ENCODE results near the gene KLHL6.

Gene KLHL6

DNA sequence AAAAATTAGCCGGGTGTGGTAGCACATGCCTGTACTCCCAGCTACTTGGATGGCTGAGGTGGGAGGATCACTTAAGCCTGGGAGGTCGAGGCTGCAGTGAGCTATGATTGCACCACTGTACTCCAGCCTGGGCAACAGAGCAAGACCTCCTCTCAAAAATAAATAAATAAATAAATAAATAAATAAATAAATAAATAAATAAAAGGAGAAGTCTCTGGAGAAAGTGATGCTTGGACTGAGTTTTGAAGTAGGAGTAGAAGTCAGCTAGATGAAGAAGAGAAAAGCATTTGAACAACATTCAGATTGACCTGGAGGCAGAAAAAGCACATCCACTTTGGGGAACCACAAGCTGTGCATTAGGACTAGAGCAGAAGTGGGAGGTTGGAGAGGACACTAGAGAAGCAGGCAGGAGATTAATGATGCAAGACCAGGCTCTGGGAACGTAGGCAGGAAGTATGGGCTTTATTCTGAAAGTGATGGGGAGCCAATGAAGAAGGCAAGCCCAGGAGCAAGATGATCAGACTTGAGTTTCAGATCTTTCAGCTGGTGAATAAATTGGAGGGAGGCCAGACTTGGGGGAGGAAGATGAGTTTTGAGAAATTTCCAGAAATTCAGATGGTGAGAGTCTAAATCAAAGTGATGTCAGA is 48.7 kb downstream of the KLHL6 start:
- no peak for DNase-seq (ENCODE audit: low read depth)

DNA sequence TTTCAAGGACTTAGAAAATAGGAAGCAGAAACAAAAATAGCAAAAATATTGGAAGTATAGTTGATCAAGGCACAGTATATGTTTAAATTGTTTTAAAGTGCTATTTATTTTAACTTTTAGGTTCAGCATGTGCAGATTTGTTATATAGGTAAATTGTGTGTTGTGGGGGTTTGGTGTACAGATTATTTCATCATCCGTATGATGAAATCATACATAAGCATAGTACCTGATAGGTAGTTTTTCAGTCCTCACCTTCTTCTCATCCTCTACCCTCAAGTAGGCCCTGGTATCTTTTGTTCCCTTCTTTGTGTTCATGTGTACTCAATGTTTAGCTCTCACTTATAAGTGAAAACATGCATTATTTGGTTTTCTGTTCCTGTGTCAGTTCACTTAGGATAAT is 50.9 kb downstream of the KLHL6 start:
- no peak for DNase-seq (ENCODE audit: low read depth)

GRCh38 chr3:183503746-183504145 is 51.8 kb downstream of the KLHL6 start:
- no peak for DNase-seq (ENCODE audit: low read depth)

- no peak for DNase-seq (ENCODE audit: low read depth)
Observed at GRCh38 chr3:183502237-183503181, 53.0 kb downstream of the KLHL6 start.

DNA sequence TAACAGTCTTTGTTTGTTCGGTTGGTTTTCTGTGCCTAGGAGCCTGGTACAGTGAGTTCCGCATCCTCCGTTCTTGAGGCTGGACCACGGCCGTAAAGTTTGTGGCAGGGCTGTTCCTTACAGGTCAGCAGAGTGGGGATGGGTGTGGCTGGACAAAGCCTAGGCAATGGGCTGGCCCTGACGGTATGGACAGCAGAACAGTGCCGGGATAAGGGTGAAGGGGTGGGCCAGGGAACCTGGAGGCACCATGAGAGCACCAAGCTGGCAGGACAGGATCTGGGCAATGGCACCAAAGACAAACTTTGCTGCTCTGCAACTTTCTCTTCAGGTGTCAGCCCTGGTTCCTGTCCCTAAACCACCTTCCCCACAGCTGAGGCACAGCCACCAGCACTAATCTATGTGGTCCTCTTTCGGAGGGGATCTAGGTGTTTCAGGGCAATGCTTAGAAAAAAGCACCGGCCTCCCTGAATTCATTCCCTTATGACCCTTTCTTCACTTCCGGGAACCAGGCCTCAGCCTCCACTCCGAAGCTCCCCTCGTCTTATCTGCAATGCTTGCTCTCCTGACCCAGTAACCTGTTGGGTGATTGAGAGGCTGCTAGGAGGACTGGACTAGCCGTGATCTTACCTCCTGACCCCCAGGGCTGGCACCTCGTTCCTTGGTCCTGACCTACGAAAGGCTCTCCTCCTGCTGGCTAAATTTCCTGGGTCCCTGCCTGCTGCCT is 54.4 kb downstream of the KLHL6 start:
- DNase-seq (ENCODE audit: low read depth) = no peak

GRCh38 chr3:183500319-183500718 is 55.2 kb downstream of the KLHL6 start:
- no peak for DNase-seq (ENCODE audit: low read depth)

- DNase-seq (ENCODE audit: low read depth) = no peak
Observed at GRCh38 chr3:183498634-183499033, 56.9 kb downstream of the KLHL6 start.

GRCh38 chr3:183497313-183497712 is 58.2 kb downstream of the KLHL6 start:
- no peak for DNase-seq (ENCODE audit: low read depth)

DNA sequence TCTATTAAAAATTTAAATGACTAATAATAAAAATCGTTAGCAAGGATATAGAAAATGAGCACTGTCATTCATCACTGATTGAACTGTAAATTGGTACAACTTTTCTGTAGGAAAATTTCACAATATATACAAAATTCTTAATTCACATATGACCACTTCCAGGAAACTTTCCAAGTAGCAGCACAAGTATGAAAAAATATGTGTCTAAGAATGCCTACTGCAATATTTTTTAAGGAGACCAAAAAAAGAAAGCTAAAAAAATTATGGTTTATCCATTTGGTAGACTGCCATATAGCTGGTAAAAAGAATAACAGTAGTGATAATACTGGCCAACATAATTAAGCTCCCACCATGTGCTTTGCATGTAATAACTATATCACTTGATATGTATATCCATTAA is 59.2 kb downstream of the KLHL6 start:
- no peak for DNase-seq (ENCODE audit: low read depth)

- no peak for DNase-seq (ENCODE audit: low read depth)
Observed at GRCh38 chr3:183494341-183494740, 61.2 kb downstream of the KLHL6 start.

DNA sequence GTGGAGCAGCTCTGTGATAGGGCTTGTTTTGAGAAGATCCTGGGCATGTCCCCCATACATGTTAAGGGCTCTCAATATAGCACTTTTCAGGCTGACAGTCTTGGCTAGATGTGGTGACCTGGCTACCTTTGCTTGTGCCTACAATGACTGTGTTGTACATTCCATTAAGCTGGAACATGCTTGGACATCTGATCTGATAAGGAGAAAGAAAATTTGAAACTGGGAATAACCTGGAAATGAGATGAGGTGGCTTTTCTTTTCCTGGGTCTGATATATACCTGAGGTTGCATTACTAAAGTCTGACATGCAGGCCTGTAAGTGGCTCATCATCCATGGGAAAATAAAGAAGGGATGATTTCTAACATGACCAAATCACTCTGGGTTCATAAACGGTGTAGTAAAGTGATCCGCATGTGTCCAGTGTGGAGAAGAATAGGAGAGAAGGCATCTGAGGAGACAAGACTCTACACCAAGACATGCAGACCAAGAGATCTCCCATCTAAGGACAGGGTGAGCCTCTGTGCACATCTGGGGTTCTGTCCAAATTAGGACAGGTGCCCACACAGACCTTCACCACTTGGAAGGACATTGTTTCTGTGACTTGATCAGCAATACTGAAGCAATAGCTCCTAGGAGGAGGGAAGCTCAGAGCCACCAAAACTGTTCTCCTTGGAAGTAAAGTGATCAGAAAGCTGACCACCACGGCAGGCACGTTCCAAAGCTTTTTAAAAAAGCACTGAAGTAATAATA is 62.0 kb downstream of the KLHL6 start:
- DNase-seq (ENCODE audit: low read depth) = no peak

DNA sequence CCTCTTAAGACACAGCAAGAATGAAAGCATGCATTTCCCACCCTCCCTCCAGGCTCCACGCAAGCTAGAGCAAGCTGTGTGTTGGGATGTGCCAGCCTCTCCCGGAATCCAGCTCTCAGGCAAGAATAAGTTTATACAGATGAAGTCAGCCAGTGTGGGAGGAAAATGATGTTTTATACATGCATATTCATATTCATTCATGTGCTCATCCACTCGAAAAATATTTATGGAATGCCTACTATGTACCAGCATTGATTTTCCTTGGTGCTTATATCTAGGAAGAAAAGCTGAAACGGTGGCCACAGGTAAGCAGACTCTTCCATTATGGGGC is 62.7 kb downstream of the KLHL6 start:
- DNase-seq (ENCODE audit: low read depth) = no peak

GRCh38 chr3:183491923-183492848 is 63.3 kb downstream of the KLHL6 start:
- DNase-seq (ENCODE audit: low read depth) = no peak

GRCh38 chr3:183491109-183491922 is 64.2 kb downstream of the KLHL6 start:
- DNase-seq (ENCODE audit: low read depth) = no peak

DNA sequence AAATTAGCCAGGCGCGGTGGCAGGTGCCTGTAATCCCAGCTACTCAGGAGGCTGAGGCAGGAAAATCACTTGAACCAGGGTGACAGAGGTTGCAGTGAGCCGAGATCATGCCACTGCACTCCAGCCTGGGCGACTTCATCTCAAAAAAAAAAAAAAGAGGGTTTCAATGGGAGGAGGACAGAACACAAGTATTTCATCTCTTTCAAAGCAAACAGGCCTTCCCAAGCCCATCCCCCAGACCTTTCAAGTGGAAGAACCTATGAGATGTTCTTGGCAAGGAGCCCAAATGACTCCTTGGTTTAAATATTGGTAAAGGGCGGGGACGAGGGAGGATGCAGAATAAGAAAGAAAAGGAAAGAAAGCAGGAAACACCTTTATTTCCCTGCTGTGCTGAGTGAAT is 64.9 kb downstream of the KLHL6 start:
- no peak for DNase-seq (ENCODE audit: low read depth)

DNA sequence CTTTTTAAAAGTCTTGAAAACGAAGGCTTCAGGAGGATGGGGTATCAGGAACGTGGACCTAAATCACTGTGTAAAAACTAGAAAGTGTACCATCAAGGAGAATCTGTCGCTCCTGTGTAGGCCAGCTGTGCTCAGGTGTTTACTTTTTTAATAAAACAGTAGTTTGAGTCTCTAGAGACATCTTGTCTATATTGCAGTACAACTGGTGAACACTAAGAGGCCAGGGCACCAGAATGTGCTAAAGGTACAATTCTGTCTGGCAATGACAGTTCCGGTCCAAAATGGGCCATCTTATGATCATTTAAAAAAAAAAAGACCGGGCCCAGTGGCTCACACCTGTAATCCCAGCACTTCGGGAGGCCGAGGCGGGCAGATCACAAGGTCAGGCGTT is 65.3 kb downstream of the KLHL6 start:
- no peak for DNase-seq (ENCODE audit: low read depth)

DNA sequence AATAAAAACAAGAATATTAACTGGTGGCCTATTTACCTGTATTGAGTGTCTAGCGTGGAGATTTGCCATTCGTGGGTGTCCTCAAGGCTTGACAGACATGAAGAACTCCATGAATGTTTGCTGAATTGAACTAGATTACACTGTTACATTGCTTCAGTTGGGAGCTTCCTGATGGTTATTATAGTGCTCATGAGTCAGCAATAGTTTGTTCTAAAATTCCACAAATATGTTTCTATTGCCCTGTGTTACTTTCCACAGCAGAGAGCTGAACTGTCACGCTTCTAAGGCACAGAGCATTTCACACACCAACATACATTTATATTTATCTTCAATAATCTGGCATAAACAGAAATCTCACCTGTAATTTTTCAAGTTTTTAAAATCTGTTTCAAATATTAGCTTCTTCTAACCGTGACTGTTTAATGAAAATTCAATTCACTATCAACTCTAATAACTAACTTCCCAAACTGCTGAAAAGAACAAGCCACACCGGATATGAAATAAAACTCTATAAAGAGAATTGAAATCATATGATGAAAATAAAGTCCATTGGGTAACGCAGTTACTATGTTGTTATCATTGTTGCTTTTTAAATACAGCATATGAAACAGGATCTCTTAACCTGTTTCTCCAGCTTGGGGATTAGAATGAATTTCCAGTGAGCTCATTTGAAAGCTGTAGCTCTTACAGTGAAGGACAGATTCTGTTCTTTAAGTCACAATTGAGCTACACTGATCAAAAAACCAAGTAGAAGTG is 65.9 kb downstream of the KLHL6 start:
- no peak for DNase-seq (ENCODE audit: low read depth)

DNA sequence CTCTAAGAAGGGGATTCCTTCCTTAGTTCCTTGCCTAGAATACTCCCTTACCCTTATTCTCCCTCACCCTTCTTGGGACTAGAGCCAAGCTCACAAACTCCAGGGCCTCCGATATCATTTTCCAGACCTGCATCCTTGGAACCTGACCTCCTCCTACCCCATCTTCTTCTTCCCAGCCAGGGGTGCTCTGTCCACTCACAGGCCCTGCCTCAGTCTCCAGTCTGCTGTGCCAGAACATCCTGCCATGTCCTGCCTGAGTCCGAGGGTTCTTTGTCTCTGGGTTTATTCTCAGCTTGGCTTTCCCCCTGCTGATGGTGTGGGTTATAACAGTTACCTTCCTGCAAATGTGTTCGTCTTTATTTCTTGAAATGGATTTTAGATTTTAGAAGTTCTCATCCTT is 67.2 kb downstream of the KLHL6 start:
- DNase-seq (ENCODE audit: low read depth) = no peak

GRCh38 chr3:183487896-183488295 is 67.6 kb downstream of the KLHL6 start:
- DNase-seq (ENCODE audit: low read depth) = no peak

- no peak for DNase-seq (ENCODE audit: low read depth)
Observed at GRCh38 chr3:183487016-183487415, 68.5 kb downstream of the KLHL6 start.

All from stimulated activated CD8-positive, alpha-beta memory T cell treated with anti-CD3 and anti-CD28 coated beads, Interleukin-4, amount 100 ng/mL, for 24 hours (primary cell).